Ishikawa (cell line): ENCODE data around the gene ELANE.

ENCODE experiments used
- EP300 ChIP-seq: IDR thresholded peaks from 2 replicates; pipeline ENCODE4 v1.6.1; 2012; ENCODE audit warnings: borderline replicate concordance
- FOXM1 ChIP-seq: IDR thresholded peaks from 2 replicates; pipeline ENCODE4 v1.6.1; 2012; ENCODE audit warnings: low read depth, borderline replicate concordance
- MAX ChIP-seq: IDR thresholded peaks from 2 replicates; pipeline ENCODE4 v1.6.1; 2012
- TEAD4 ChIP-seq: IDR thresholded peaks from 2 replicates; pipeline ENCODE4 v1.6.1; 2012

- TF ChIP-seq TEAD4 (no peak), EP300 (no peak), FOXM1 (no peak), MAX (no peak)
Observed at GRCh38 chr19:811506-812048, 40.5 kb upstream of the ELANE start.
